ENCODE data around the gene ARHGEF18.

- no peak for TF ChIP-seq CTCF (IDR thresholded peaks at IDR 0.05)
- TF ChIP-seq EP300 (IDR thresholded peaks at IDR 0.05; ENCODE audit: low read depth) = peak; percentile 63
- no peak for TF ChIP-seq POLR2A (IDR thresholded peaks at IDR 0.05)
- peak; percentile 81 to 91 (median 90) for TF ChIP-seq POLR2AphosphoS5 (IDR thresholded peaks at IDR 0.05)
These were observed 21.8 kb downstream of the ARHGEF18 start for GRCh38 chr19:7370546-7370945.

Data from transverse colon (tissue), 4 donors.